H1 (cell line): Measurements from ENCODE around the gene CENPO. TPM values are rescaled to one million over a fixed set of nuclear protein-coding genes. Genes with fewer than 3 reads are reported as not detected.

Experiments
- CTCF ChIA-PET: fragments of 300-600 bp; sonication (Branson Sonifier 250); formaldehyde crosslinking; loops from one replicate; lab custom pipeline; 2021; ENCODE audit not compliant: partially characterized antibody; lab: Charles Lee
- POLR2A ChIA-PET: fragments of 300-600 bp; sonication (Branson Sonifier 250); formaldehyde crosslinking; loops from one replicate; lab custom pipeline; 2021; ENCODE audit warnings: inconsistent platforms; ENCODE audit not compliant: partially characterized antibody; lab: Charles Lee
- DNase-seq, 2 experiments: peaks; one replicate each; pipeline versions ENCODE4 v3.0.0 to v3.0.0-alpha.2; 2010 to 2022; ENCODE audit warnings: low spot score in 2 of 2, low read depth in 1 of 2, mixed read lengths in 1 of 2
- FAIRE-seq: peaks from 2 replicates; lab custom pipeline; 2011; peaks lifted over from hg19 to GRCh38; lab: Jason Lieb, UNC
- H2AFZ ChIP-seq: 2 replicates; pipeline ENCODE4 v1.8.1; 2012; ENCODE audit warnings: low read length, inconsistent platforms
- H2AK5ac ChIP-seq: 2 replicates; pipeline ENCODE4 v1.6.1; 2013; ENCODE audit warnings: low read depth, low read length
- H2BK120ac ChIP-seq: replicated peaks from 2 replicates; pipeline ENCODE3; 2013; ENCODE audit warnings: low read depth, low read length, inconsistent platforms
- H2BK12ac ChIP-seq: 2 replicates; pipeline ENCODE4 v1.6.1; 2013; ENCODE audit warnings: low read depth, low read length
- H2BK15ac ChIP-seq: 2 replicates; pipeline ENCODE4 v1.6.1; 2013; ENCODE audit warnings: low read length
- H2BK20ac ChIP-seq: 2 replicates; pipeline ENCODE4 v1.6.1; 2013; ENCODE audit warnings: low read length
- H2BK5ac ChIP-seq: 2 replicates; pipeline ENCODE4 v1.6.1; 2013; ENCODE audit warnings: low read depth, low read length
- H3K14ac ChIP-seq: 2 replicates; pipeline ENCODE4 v1.6.1; 2013; ENCODE audit warnings: inconsistent platforms; ENCODE audit not compliant: insufficient read length
- H3K18ac ChIP-seq: 2 replicates; pipeline ENCODE4 v1.6.1; 2013; ENCODE audit warnings: low read length; ENCODE audit errors: extremely low read depth
- H3K23ac ChIP-seq: 2 replicates; pipeline ENCODE4 v1.6.1; 2013; ENCODE audit warnings: inconsistent platforms; ENCODE audit not compliant: insufficient read length
- H3K23me2 ChIP-seq: 2 replicates; pipeline ENCODE4 v1.6.1; 2013; ENCODE audit warnings: low read depth, low read length
- H3K27ac ChIP-seq: 2 replicates; pipeline ENCODE4 v1.6.1; 2011; ENCODE audit warnings: low read depth, low read length, inconsistent platforms
- H3K27me3 ChIP-seq, 4 experiments: replicated peaks in 1 of 4; 1 replicate in 1 of 4; 2 replicates in 3 of 4; pipeline versions ENCODE4 v1.6.1 to v1.8.1; 2011 to 2013; ENCODE audit warnings: low read length in 3 of 4, mild to moderate bottlenecking in 3 of 4, inconsistent platforms in 2 of 4, mixed read lengths in 2 of 4, moderate library complexity in 1 of 4; ENCODE audit not compliant: control insufficient read depth in 3 of 4, insufficient read depth in 3 of 4; ENCODE audit errors: extremely low read depth in 1 of 4
- H3K36me3 ChIP-seq, 4 experiments: 2 replicates each; pipeline versions ENCODE4 v1.6.1 to v1.8.1; 2011 to 2013; ENCODE audit warnings: mild to moderate bottlenecking in 4 of 4, low read length in 3 of 4, moderate library complexity in 2 of 4, control low read depth in 1 of 4, inconsistent platforms in 1 of 4; ENCODE audit not compliant: insufficient read depth in 4 of 4, control insufficient read depth in 2 of 4
- H3K4ac ChIP-seq: replicated peaks from 2 replicates; pipeline ENCODE3; 2013; ENCODE audit warnings: low read length, low read depth, mixed read lengths, inconsistent platforms; ENCODE audit not compliant: insufficient read length
- H3K4me1 ChIP-seq, 4 experiments: replicated peaks in 1 of 4; 1 replicate in 1 of 4; 2 replicates in 3 of 4; pipeline versions ENCODE4 v1.6.1 to v1.8.1; 2011 to 2013; ENCODE audit warnings: low read length in 3 of 4, inconsistent platforms in 2 of 4, mixed read lengths in 1 of 4; ENCODE audit not compliant: insufficient read depth in 4 of 4, control insufficient read depth in 3 of 4
- H3K4me2 ChIP-seq, 2 experiments: 2 replicates each; pipeline versions ENCODE4 v1.6.1 to v1.8.1; 2011 to 2013; ENCODE audit warnings: low read depth in 2 of 2, low read length in 2 of 2, control low read depth in 1 of 2, inconsistent platforms in 1 of 2, mild to moderate bottlenecking in 1 of 2; ENCODE audit not compliant: insufficient read depth in 1 of 2
- H3K4me3 ChIP-seq, 4 experiments: fragments of 200-600, 300-600 bp in 1 of 4; sonication (generic), shearing (Covaris generic), sonication (Bioruptor Twin) in 1 of 4; 2 replicates each; pipeline versions ENCODE4 v1.5.1 to v1.8.1; 2011 to 2016; ENCODE audit warnings: low read length in 4 of 4, low read depth in 3 of 4, control low read depth in 2 of 4, inconsistent platforms in 2 of 4, mild to moderate bottlenecking in 2 of 4, mixed read lengths in 1 of 4, moderate library complexity in 1 of 4; ENCODE audit not compliant: insufficient read depth in 2 of 4; ENCODE audit errors: extremely low read depth in 1 of 4
- H3K56ac ChIP-seq: replicated peaks from 2 replicates; pipeline ENCODE3; 2013; ENCODE audit warnings: low read depth, mild to moderate bottlenecking, mixed read lengths, low read length, inconsistent platforms; ENCODE audit not compliant: insufficient read length
- H3K79me1 ChIP-seq: 2 replicates; pipeline ENCODE4 v1.6.1; 2013; ENCODE audit warnings: low read depth, low read length, control low read depth
- H3K79me2 ChIP-seq, 2 experiments: 2 replicates each; pipeline versions ENCODE4 v1.6.1 to v1.8.1; 2012 to 2013; ENCODE audit warnings: low read length in 2 of 2, mild to moderate bottlenecking in 2 of 2, inconsistent platforms in 1 of 2; ENCODE audit not compliant: insufficient read depth in 2 of 2, control insufficient read depth in 1 of 2
- H3K9ac ChIP-seq, 4 experiments: replicated peaks in 1 of 4; 1 replicate in 1 of 4; 2 replicates in 3 of 4; pipeline versions ENCODE4 v1.6.1 to v1.8.1; 2011 to 2013; ENCODE audit warnings: low read depth in 3 of 4, low read length in 3 of 4, control low read depth in 2 of 4, mild to moderate bottlenecking in 2 of 4, moderate library complexity in 2 of 4, inconsistent platforms in 1 of 4; ENCODE audit errors: extremely low read depth in 1 of 4
- H3K9me3 ChIP-seq, 2 experiments: 2 replicates each; pipeline versions ENCODE4 v1.6.1 to v1.8.1; 2012 to 2013; ENCODE audit warnings: mild to moderate bottlenecking in 2 of 2, moderate library complexity in 2 of 2, control low read depth in 1 of 2, inconsistent platforms in 1 of 2, low read depth in 1 of 2, low read length in 1 of 2, mixed read lengths in 1 of 2; ENCODE audit not compliant: insufficient read depth in 2 of 2
- H4K20me1 ChIP-seq, 2 experiments: replicated peaks in 1 of 2; 2 replicates each; pipeline versions ENCODE3 to v1.8.1; 2011 to 2013; ENCODE audit warnings: inconsistent platforms in 2 of 2, low read length in 2 of 2, mild to moderate bottlenecking in 1 of 2; ENCODE audit not compliant: insufficient read depth in 2 of 2, control insufficient read depth in 1 of 2
- H4K5ac ChIP-seq: 2 replicates; pipeline ENCODE4 v1.6.1; 2013; ENCODE audit warnings: low read length, low read depth, mixed read lengths, inconsistent platforms; ENCODE audit not compliant: insufficient read length
- H4K8ac ChIP-seq: 2 replicates; pipeline ENCODE4 v1.8.0; 2013; ENCODE audit warnings: mild to moderate bottlenecking, moderate library complexity, low read length, inconsistent platforms; ENCODE audit not compliant: insufficient read depth; ENCODE audit errors: extremely low read depth
- H4K91ac ChIP-seq: replicated peaks from 2 replicates; pipeline ENCODE3; 2013; ENCODE audit warnings: low read length, mixed read lengths, inconsistent platforms; ENCODE audit not compliant: insufficient read length
- CTCF ChIP-seq, 3 experiments: IDR thresholded peaks; 1 replicate in 2 of 3; 2 replicates in 1 of 3; pipeline versions ENCODE4 v1.5.1 to v1.6.1; 2011; ENCODE audit warnings: low read length in 3 of 3, mild to moderate bottlenecking in 3 of 3, inconsistent platforms in 2 of 3, low read depth in 1 of 3, moderate library complexity in 1 of 3; ENCODE audit not compliant: insufficient read depth in 1 of 3; ENCODE audit errors: control extremely low read depth in 1 of 3
- EGR1 ChIP-seq: IDR thresholded peaks from 2 replicates; pipeline ENCODE4 v1.6.1; 2011; ENCODE audit warnings: low read depth, low read length, borderline replicate concordance
- KDM4A ChIP-seq: IDR thresholded peaks from one replicate; pipeline ENCODE4 v1.7.1; 2012; ENCODE audit warnings: low read depth, mild to moderate bottlenecking, moderate library complexity, low read length, inconsistent platforms; ENCODE audit not compliant: severe bottlenecking
- POLR2AphosphoS5 ChIP-seq: IDR thresholded peaks from 2 replicates; pipeline ENCODE4 v1.6.1; 2011; ENCODE audit warnings: low read depth, low read length
- RAD21 ChIP-seq, 2 experiments: IDR thresholded peaks in 1 of 2; conservative IDR thresholded peaks in 1 of 2; 2 replicates each; pipeline ENCODE4 v1.6.1; 2011; ENCODE audit warnings: low read depth in 2 of 2, low read length in 2 of 2, improper control_type of control experiment in 1 of 2, inconsistent platforms in 1 of 2, mild to moderate bottlenecking in 1 of 2, moderate library complexity in 1 of 2
- WGBS, 2 experiments: shearing (Covaris generic) in 1 of 2; methylation state at CpG; one replicate each; pipeline versions ENCODE4 v1.1.6 to v1.1.7; 2013 to 2015; ENCODE audit warnings: low lambda C conversion rate in 2 of 2, mixed read lengths in 2 of 2, inconsistent platforms in 1 of 2, low coverage in 1 of 2, missing lambda C conversion rate in 1 of 2; ENCODE audit not compliant: insufficient replicate concordance in 2 of 2, insufficient coverage in 1 of 2, insufficient read length in 1 of 2; ENCODE audit errors: extremely low coverage in 1 of 2, missing lambda C conversion rate in 1 of 2; 5-methylcytosine and 5-hydroxymethylcytosine counted together
- polyA plus RNA-seq, 7 experiments: library from polyadenylated mRNA; depleted of rRNA in 3 of 7; stranded (reverse) in 5 of 7; unstranded in 2 of 7; fragments of >200 nt in 5 of 7; fragments of 200-250 nt in 2 of 7; gene quantifications; 1 replicate in 5 of 7; 2 replicates in 1 of 7; 4 replicates in 1 of 7; pipeline versions ENCODE4 v1.2.1 to v1.2.3, GENCODE V29; 2011 to 2013; ENCODE audit warnings: missing spikeins in 2 of 7, mixed read lengths in 2 of 7
- total RNA-seq: library from RNA; stranded (reverse); fragmentation: NEBNext Ultra II Directional; extraction: Animal tissue kit (Norgen Biotek cat#: 25700); gene quantifications from 2 replicates; pipeline ENCODE4 v1.2.1, GENCODE V29; 2021
- TF ChIP-seq, protein P1 (sequence below): IDR thresholded peaks from 2 replicates; pipeline ENCODE4 v1.6.1; 2012; ENCODE audit warnings: inconsistent platforms

Gene CENPO
- total and polyA plus RNA-seq, 2 of the 8 experiments (the other 6 are each of a cell fraction or from before 2014, with no cell fraction given) = 34.4 to 46.3 TPM

GRCh38 chr2:24825883-24826772, 32.9 kb downstream of the CENPO start:
- Histone ChIP-seq H4K8ac (no peak overlapping the region), H3K36me3 (peaks cover 2 to 22% (median 17%) of the 10 kb centered on the region in 4 experiments; a peak in 6 of 8 replicates), H4K91ac (no peak overlapping the region), H2AK5ac (no peak overlapping the region), H3K4me1 (peaks cover 14 to 27% (median 19%) of the 10 kb centered on the region in 4 experiments), H3K27ac (no peak overlapping the region), H2AFZ (no peak overlapping the region), H3K4me3 (no peak overlapping the region), H4K5ac (no peak overlapping the region), H3K18ac (0 out of 2 replicates have a peak overlapping the region, but pooled peaks have one; percentile 3), H3K9ac (no peak overlapping the region), H4K20me1 (peaks cover 3% of the 10 kb centered on the region in 2 experiments), H3K23ac (no peak overlapping the region), H2BK12ac (no peak overlapping the region), H2BK5ac (no peak overlapping the region), H3K79me2 (no peaks in the 10 kb centered on the region), H3K56ac (no peak overlapping the region), H2BK15ac (no peak overlapping the region), H3K14ac (no peak overlapping the region), H3K23me2 (peaks cover 3% of the 10 kb centered on the region; the same call in 1 of the 2 replicates), H2BK120ac (no peak overlapping the region), H2BK20ac (no peak overlapping the region), H3K27me3 (no peaks in the 10 kb centered on the region), H3K79me1 (no peaks in the 10 kb centered on the region), H3K4ac (peak overlapping the region; percentile 55), H3K9me3 (peaks cover 3% of the 10 kb centered on the region in 2 experiments; a peak in 1 of 4 replicates), H3K4me2 (no peak overlapping the region)
- DNase-seq (peak in 1 of 2 experiments; percentile 43), FAIRE-seq (no peak)
- POLR2A ChIA-PET = interaction anchor here (0.8 to 3.0 kb wide), 4 partner anchors 10 to 415 kb away, joined by 3 to 13 read pairs (median 5); partner anchors contain the start of genes CENPO and PTRHD1
- WGBS, 2 experiments = 93% methylated on average over 14 of the region's 14 CpGs; no CpG with 5 or more reads in 1 of the 2 experiments
- TF ChIP-seq KDM4A (no peak), EGR1 (no peak), POLR2AphosphoS5 (peak; percentile 71), CTCF (IDR thresholded peaks at IDR 0.05; ENCODE audit: control extremely low read depth in 1 of 3, insufficient read depth in 1 of 3, low read depth in 1 of 3, low read length in 3 of 3) (peak in 1 of 3 experiments; percentile 16; a peak in 1 of 4 replicates), RAD21 (IDR thresholded peaks at IDR 0.05 in 1 of 2, conservative IDR thresholded peaks at IDR 0.05 in 1 of 2; ENCODE audit: low read depth in 2 of 2, low read length in 2 of 2) (peak; percentile 33 to 47)
- TF ChIP-seq, protein P1, sequence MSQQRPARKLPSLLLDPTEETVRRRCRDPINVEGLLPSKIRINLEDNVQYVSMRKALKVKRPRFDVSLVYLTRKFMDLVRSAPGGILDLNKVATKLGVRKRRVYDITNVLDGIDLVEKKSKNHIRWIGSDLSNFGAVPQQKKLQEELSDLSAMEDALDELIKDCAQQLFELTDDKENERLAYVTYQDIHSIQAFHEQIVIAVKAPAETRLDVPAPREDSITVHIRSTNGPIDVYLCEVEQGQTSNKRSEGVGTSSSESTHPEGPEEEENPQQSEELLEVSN = 0 out of 2 replicates have a peak, but pooled peaks have one; percentile 19
- CTCF ChIA-PET = interaction anchor here (0.6 to 3.8 kb wide), 20 partner anchors 10 to 416 kb away, joined by 3 to 34 read pairs (median 5); partner anchors contain the start of genes CENPO and PTRHD1
